GM21528 (cell line): Measurements from ENCODE around the gene CBR3.

ENCODE experiments used
- ATAC-seq: cut with Tn5 transposase; IDR thresholded peaks from one replicate; pipeline ENCODE4 v1.9.1; 2021; ENCODE audit warnings: mild to moderate bottlenecking, moderate library complexity; ENCODE audit not compliant: unreplicated experiment, low FRiP score

Gene CBR3

DNA sequence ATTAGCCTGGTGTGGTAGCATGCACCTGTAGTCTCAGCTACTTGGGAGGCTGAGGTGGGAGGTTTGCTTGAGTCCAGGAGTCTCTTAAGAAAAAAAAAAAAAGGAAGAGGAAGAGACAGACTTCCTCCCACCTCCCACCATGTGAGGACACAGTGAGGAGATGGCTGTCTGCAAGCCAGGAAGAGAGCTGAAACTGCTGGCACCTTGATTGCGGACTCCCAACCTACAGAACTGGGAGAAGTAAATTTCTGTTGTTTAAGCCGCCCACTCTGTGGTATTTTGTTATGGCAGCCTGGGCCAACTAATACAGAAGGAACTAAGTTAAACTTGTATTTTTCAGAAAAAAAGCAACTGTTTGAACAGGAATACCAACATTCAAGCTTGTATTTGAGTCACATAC, 43.5 kb downstream of the CBR3 start:
- no peak for ATAC-seq

DNA sequence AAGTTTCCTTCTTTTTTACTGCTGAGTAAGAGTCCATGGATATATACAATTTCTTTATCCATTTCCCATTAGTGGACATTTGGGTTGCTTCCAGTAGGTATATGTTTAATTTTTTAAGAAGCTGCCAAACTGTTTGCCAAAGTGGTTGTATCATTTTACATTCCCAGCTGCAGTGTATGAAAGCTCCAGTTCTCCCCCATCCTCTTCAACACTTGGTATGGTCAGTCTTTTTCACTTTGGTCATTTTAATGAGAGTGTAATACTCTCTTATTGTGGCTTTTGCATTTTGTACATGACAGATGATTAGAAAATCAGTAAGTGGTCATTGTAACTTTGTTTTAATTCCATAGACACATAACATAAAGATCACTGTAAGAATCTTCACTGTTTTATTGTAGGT, 44.3 kb downstream of the CBR3 start:
- no peak for ATAC-seq

DNA sequence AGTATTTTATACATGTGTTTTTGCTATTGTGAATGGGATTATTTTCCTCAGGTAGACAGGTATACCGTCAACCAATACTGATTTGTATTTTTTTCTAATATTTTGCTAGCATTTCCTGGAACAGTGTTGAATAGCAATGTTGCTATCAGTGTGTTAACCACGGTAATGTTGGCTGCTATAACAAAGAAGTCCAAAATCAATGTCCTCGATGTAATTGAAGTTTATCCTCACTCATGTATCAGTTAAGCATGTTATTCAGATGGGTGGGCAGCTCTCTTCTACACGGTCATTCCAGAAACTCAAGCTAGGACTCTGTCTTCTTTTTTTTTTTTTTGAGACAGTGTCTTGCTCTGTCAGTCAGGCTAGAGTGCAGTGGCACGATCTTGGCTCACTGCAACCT, 46.1 kb downstream of the CBR3 start:
- ATAC-seq, result no peak

DNA sequence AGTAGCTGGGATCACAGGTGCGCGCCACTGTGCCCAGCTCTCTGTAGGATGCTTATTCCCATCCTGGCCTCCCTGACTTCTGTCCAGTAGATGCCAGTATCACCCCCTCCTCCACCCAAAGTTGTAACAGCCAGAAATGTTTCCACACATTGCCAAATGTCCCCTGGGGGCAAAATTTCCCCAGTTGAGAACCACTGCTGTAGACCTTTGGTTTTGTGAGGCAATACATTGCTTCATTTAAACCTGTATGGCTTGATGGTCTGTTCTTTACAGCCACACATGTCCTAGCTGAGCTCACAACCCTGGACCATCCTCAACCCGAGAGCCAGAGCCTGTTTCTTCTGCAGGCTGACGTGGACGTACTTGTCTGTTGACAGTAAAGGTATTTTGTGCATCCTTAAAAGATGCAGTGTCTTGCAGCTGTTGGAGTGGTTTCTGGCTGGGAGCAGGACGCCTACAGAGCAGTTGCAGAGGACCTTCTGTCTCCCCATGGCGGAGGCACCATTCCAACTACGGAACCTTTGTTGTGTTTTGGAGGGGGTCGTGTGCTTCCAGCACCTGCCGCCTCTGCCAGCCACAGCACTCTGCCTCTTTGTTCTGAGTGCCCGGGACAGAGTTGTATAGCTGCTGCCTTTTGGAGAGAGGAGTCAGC, 48.4 kb downstream of the CBR3 start:
- ATAC-seq, result no peak

- ATAC-seq, result no peak
These were observed 49.7 kb downstream of the CBR3 start for GRCh38 chr21:36184545-36184944.

- no peak for ATAC-seq
These were observed 50.6 kb downstream of the CBR3 start for GRCh38 chr21:36185523-36185922.

DNA sequence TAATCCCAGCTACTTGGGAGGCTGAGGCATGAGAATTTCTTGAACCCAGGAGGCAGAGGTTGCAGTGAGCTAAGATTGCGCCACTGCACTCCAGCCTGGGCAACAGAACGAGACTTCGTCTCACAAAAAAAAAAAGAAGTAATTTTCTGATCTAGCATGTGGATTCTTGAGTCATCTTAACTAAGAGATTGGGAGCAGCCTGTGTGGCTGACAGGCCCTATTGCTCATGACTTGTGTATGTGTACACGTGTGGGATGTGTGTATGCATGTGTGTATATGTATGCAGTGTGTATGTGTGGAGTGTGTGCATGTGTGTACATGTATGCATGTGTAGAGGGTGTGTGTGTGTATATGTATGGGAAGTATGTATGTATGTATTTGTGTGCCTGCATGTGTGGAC, 51.2 kb downstream of the CBR3 start:
- no peak for ATAC-seq

GRCh38 chr21:36186506-36187399, 51.9 kb downstream of the CBR3 start:
- no peak for ATAC-seq

- no peak for ATAC-seq
These were observed 53.3 kb downstream of the CBR3 start for GRCh38 chr21:36188081-36188681.

- no peak for ATAC-seq
These were observed 54.1 kb downstream of the CBR3 start for GRCh38 chr21:36188937-36189336.

GRCh38 chr21:36190736-36191135, 55.9 kb downstream of the CBR3 start:
- ATAC-seq, result no peak

GRCh38 chr21:36193200-36193599, 58.3 kb downstream of the CBR3 start:
- no peak for ATAC-seq

GRCh38 chr21:36194024-36194423, 59.1 kb downstream of the CBR3 start:
- ATAC-seq, result no peak

DNA sequence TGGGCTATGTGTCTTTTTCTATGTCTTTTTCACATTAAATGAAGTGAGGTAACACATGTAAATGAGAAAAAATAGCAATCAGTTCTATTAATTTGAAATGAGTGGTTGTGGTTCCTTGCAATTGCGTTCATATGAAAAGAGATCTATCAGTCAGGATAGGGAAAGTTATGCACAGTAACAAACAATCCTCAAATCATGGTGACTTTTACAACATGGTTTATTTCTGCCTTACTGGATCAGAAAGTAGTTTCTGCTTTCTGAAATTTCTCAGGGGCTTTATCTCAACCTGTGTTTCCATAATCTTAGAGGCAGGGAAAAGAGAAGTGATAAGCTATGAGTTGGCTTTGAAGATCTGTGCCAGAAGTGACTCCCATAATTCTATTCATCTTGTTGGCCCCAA, 60.7 kb downstream of the CBR3 start:
- ATAC-seq, result no peak
